ENCODE results near the gene HBE1.
"Not testable (repeated sequence)": the region's sequence is repeated elsewhere in the genome, so short reads cannot be mapped to it uniquely, and the experiment has no call there.

Gene HBE1

GRCh38 chr11:5269715-5270147 lies at the start of gene HBE1:
Gene HBE1 (minus strand): TSS chr11:5269945. CDS start chr11:5269890, 55 bp downstream.
- no peak for DNase-seq

- no peak for DNase-seq
Observed at GRCh38 chr11:5317292-5317691, 47.5 kb upstream of the HBE1 start.

- not testable (repeated sequence) for DNase-seq
Observed at GRCh38 chr11:5313326-5314023, 43.7 kb upstream of the HBE1 start.

GRCh38 chr11:5310423-5310822 lies 40.7 kb upstream of the HBE1 start:
- DNase-seq: no peak

- no peak for DNase-seq
Observed at GRCh38 chr11:5307256-5308019, 37.7 kb upstream of the HBE1 start.

- no peak for DNase-seq
Observed at GRCh38 chr11:5304046-5304445, 34.3 kb upstream of the HBE1 start.

- no peak for DNase-seq
Observed at GRCh38 chr11:5303626-5304025, 33.9 kb upstream of the HBE1 start.

- no peak for DNase-seq
Observed at GRCh38 chr11:5301846-5302245, 32.1 kb upstream of the HBE1 start, which contains the start of gene OR51B4. Gene OR51B4 (minus strand): TSS chr11:5301946. CDS start chr11:5301946, 0 bp downstream.

GRCh38 chr11:5300251-5300650 lies 30.5 kb upstream of the HBE1 start:
- DNase-seq: no peak

- DNase-seq: no peak
Observed at GRCh38 chr11:5298451-5298850, 28.7 kb upstream of the HBE1 start.

GRCh38 chr11:5297721-5298323 lies 28.1 kb upstream of the HBE1 start:
- no peak for DNase-seq

- DNase-seq: not testable (repeated sequence)
Observed at GRCh38 chr11:5294342-5294995, 24.7 kb upstream of the HBE1 start.

GRCh38 chr11:5293028-5293427 lies 23.3 kb upstream of the HBE1 start:
- no peak for DNase-seq

GRCh38 chr11:5291207-5291838 lies 21.6 kb upstream of the HBE1 start:
- peak; percentile 0 for DNase-seq

- DNase-seq: no peak
Observed at GRCh38 chr11:5290106-5290505, 20.4 kb upstream of the HBE1 start.

GRCh38 chr11:5289696-5290095 lies 20.0 kb upstream of the HBE1 start:
- no peak for DNase-seq

GRCh38 chr11:5288906-5289550 lies 19.3 kb upstream of the HBE1 start:
- no peak for DNase-seq

- DNase-seq: no peak
Observed at GRCh38 chr11:5288108-5288905, 18.6 kb upstream of the HBE1 start.

GRCh38 chr11:5286901-5287300 lies 17.2 kb upstream of the HBE1 start:
- DNase-seq: no peak

GRCh38 chr11:5286351-5286750 lies 16.6 kb upstream of the HBE1 start:
- DNase-seq: no peak

- peak; percentile 81 for DNase-seq
Observed at GRCh38 chr11:5285703-5286340, 16.1 kb upstream of the HBE1 start.
